Activated CD8-positive, alpha-beta memory T cell treated with anti-CD3 and anti-CD28 coated beads, Interleukin-2, amount 50 U/mL, for 24 hours (primary cell): ENCODE data around the gene ZNF275.
"Not testable (repeated sequence)": the region's sequence is repeated elsewhere in the genome, so short reads cannot be mapped to it uniquely, and the experiment has no call there.

ENCODE experiments used
- DNase-seq: peaks from one replicate; pipeline ENCODE4 v3.0.0-alpha.2; 2020; ENCODE audit errors: extremely low read depth

Gene ZNF275

GRCh38 chrX:153333821-153334653 lies at the start of gene ZNF275:
TSS of gene ZNF275 (plus strand) at chrX:153334153. CDS start at chrX:153336680, 2,527 bp downstream.
- peak; percentile 14 for DNase-seq

GRCh38 chrX:153285678-153286077 lies 48.3 kb upstream of the ZNF275 start:
- not testable (repeated sequence) for DNase-seq

- not testable (repeated sequence) for DNase-seq
These were observed 45.1 kb upstream of the ZNF275 start for GRCh38 chrX:153288807-153289206.

- DNase-seq, result not testable (repeated sequence)
These were observed 40.4 kb upstream of the ZNF275 start for GRCh38 chrX:153293485-153294071.

GRCh38 chrX:153297376-153297775 lies 36.6 kb upstream of the ZNF275 start:
- no peak for DNase-seq

GRCh38 chrX:153299855-153300254 lies 34.1 kb upstream of the ZNF275 start:
- no peak for DNase-seq

GRCh38 chrX:153301746-153302145 lies 32.2 kb upstream of the ZNF275 start:
- no peak for DNase-seq

- no peak for DNase-seq
These were observed 31.2 kb upstream of the ZNF275 start for GRCh38 chrX:153302796-153303195.

- DNase-seq, result no peak
These were observed 30.4 kb upstream of the ZNF275 start for GRCh38 chrX:153303276-153304262.

- no peak for DNase-seq
These were observed 28.8 kb upstream of the ZNF275 start for GRCh38 chrX:153304988-153305736.

- DNase-seq, result no peak
These were observed 28.0 kb upstream of the ZNF275 start for GRCh38 chrX:153305972-153306371.

- DNase-seq, result no peak
These were observed 27.3 kb upstream of the ZNF275 start for GRCh38 chrX:153306527-153307115.

- DNase-seq, result no peak
These were observed 26.4 kb upstream of the ZNF275 start for GRCh38 chrX:153307276-153308178.

GRCh38 chrX:153310901-153311300 lies 23.1 kb upstream of the ZNF275 start:
- DNase-seq, result no peak

GRCh38 chrX:153312041-153312440 lies 21.9 kb upstream of the ZNF275 start:
- no peak for DNase-seq

- no peak for DNase-seq
These were observed 21.1 kb upstream of the ZNF275 start for GRCh38 chrX:153312842-153313241.

- no peak for DNase-seq
These were observed 16.6 kb upstream of the ZNF275 start for GRCh38 chrX:153317306-153317705.

GRCh38 chrX:153317996-153318722 lies 15.8 kb upstream of the ZNF275 start:
- DNase-seq, result no peak

GRCh38 chrX:153318811-153319210 lies 15.1 kb upstream of the ZNF275 start:
- DNase-seq, result no peak
